ENCODE data around the gene CD226.

DNA sequence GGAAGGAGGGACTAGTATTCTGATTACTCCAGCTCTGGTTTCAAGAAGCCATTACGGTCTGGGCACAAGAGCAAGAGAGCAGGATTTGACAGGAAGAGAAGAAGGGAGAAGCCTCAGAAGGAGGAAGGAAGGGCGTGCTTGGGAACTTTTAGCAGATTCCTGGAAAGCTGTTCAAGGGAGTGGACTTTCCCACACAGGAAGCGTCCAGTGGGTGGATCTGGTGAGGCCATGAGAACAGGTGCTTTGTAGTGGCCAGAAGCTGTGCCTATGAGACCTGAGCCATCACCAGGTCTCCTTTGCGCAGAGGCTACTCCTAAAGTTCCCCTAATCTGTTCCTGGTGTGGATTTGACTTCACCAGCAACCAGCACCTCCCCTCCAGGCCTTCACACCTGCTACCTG is 62.3 kb downstream of the CD226 start:
- TF ChIP-seq, protein P1, sequence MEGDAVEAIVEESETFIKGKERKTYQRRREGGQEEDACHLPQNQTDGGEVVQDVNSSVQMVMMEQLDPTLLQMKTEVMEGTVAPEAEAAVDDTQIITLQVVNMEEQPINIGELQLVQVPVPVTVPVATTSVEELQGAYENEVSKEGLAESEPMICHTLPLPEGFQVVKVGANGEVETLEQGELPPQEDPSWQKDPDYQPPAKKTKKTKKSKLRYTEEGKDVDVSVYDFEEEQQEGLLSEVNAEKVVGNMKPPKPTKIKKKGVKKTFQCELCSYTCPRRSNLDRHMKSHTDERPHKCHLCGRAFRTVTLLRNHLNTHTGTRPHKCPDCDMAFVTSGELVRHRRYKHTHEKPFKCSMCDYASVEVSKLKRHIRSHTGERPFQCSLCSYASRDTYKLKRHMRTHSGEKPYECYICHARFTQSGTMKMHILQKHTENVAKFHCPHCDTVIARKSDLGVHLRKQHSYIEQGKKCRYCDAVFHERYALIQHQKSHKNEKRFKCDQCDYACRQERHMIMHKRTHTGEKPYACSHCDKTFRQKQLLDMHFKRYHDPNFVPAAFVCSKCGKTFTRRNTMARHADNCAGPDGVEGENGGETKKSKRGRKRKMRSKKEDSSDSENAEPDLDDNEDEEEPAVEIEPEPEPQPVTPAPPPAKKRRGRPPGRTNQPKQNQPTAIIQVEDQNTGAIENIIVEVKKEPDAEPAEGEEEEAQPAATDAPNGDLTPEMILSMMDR (IDR thresholded peaks at IDR 0.05) = no peak
- TF ChIP-seq POLR2A (IDR thresholded peaks at IDR 0.05) (no peak), POLR2AphosphoS5 (IDR thresholded peaks at IDR 0.05) (no peak), EP300 (IDR thresholded peaks at IDR 0.05) (no peak)

Measured in suprapubic skin (tissue), 4 donors.